HepG2 (cell line): ENCODE data around the gene ST3GAL5. TPM values are rescaled to one million over a fixed set of nuclear protein-coding genes. Genes with fewer than 3 reads are reported as not detected.

Experiments
- ATAC-seq: fragments of 200-7000 bp; cut with Tn5 transposase; 3 replicates; pipeline ENCODE4 v1.9.1; 2020; ENCODE audit warnings: mild to moderate bottlenecking, moderate library complexity
- BruUV-seq: library from RNA; stranded (reverse); fragments of 400-500 nt; replicated peaks from 2 replicates; lab custom pipeline; 2021; lab: Mats Ljungman, UMichigan
- CTCF ChIA-PET: fragments of 300-600 bp; formaldehyde crosslinking; extraction: SDS; loops from one replicate; lab custom pipeline; 2021; ENCODE audit warnings: low total read pairs, inconsistent platforms, low intra/inter-chr PET ratio; lab: Yijun Ruan, JAX
- POLR2A ChIA-PET: fragments of 350-600 bp; sonication (Branson Sonifier 250); formaldehyde crosslinking; loops from one replicate; lab custom pipeline; 2020; ENCODE audit warnings: antibody characterized with exemption, inconsistent platforms; lab: Yijun Ruan, JAX
- DNase-seq: peaks from one replicate; pipeline ENCODE4 v3.0.0-alpha.2; 2015; ENCODE audit warnings: low spot score
- FAIRE-seq: peaks from 3 replicates; lab custom pipeline; 2011; peaks lifted over from hg19 to GRCh38; lab: Jason Lieb, UNC
- H2AFZ ChIP-seq: one replicate; pipeline ENCODE4 v1.6.1; 2011; ENCODE audit warnings: low read length, inconsistent platforms
- H3K27ac ChIP-seq: fragments of 300-600 bp; 3 replicates; pipeline ENCODE4 v1.8.0; 2011; ENCODE audit warnings: mixed run types, mild to moderate bottlenecking, mixed read lengths, low read length, inconsistent platforms; ENCODE audit not compliant: insufficient read depth; ENCODE audit errors: extremely low read length
- H3K27me3 ChIP-seq, 2 experiments: fragments of 200-600 bp in 1 of 2; 2 replicates in 1 of 2; 3 replicates in 1 of 2; pipeline versions ENCODE4 v1.6.0 to v1.8.0; 2011; ENCODE audit warnings: low read length in 2 of 2, mild to moderate bottlenecking in 2 of 2, moderate library complexity in 2 of 2, inconsistent platforms in 1 of 2; ENCODE audit not compliant: insufficient read depth in 2 of 2, control insufficient read depth in 1 of 2
- H3K36me3 ChIP-seq, 2 experiments: fragments of 200-600 bp in 1 of 2; replicated peaks in 1 of 2; 2 replicates in 1 of 2; 3 replicates in 1 of 2; pipeline versions ENCODE4 v1.5.1 to v1.8.0; 2011; ENCODE audit warnings: low read length in 2 of 2, inconsistent platforms in 1 of 2; ENCODE audit not compliant: insufficient read depth in 2 of 2, control insufficient read depth in 1 of 2
- H3K4me1 ChIP-seq: 2 replicates; pipeline ENCODE4 v1.5.1; 2012; ENCODE audit warnings: low read length, inconsistent platforms; ENCODE audit not compliant: insufficient read depth
- H3K4me2 ChIP-seq: 2 replicates; pipeline ENCODE4 v1.6.0; 2011; ENCODE audit warnings: low read depth, low read length, inconsistent platforms
- H3K4me3 ChIP-seq, 3 experiments: fragments of 200-600 bp in 1 of 3; sonication (generic), shearing (Covaris generic) in 1 of 3; replicated peaks in 1 of 3; 2 replicates each; pipeline ENCODE4 v1.5.1; 2011 to 2016; ENCODE audit warnings: low read length in 3 of 3, inconsistent platforms in 2 of 3, low read depth in 2 of 3, mild to moderate bottlenecking in 2 of 3, control low read depth in 1 of 3, mixed read lengths in 1 of 3; ENCODE audit not compliant: insufficient read depth in 1 of 3
- H3K79me2 ChIP-seq: one replicate; pipeline ENCODE4 v1.6.1; 2011; ENCODE audit warnings: low read length, inconsistent platforms; ENCODE audit not compliant: insufficient read depth
- H3K9ac ChIP-seq: 2 replicates; pipeline ENCODE4 v1.6.0; 2011; ENCODE audit warnings: mild to moderate bottlenecking, low read depth, low read length, inconsistent platforms; ENCODE audit not compliant: insufficient read depth
- H3K9me3 ChIP-seq: 2 replicates; pipeline ENCODE4 v1.5.1; 2012; ENCODE audit warnings: mild to moderate bottlenecking, low read length
- H4K20me1 ChIP-seq: 2 replicates; pipeline ENCODE4 v1.6.0; 2011; ENCODE audit warnings: inconsistent platforms, mild to moderate bottlenecking, low read length, moderate library complexity; ENCODE audit not compliant: insufficient read depth
- CBX2 ChIP-seq, 2 experiments: fragments of 200-600 bp in 1 of 2; sonication (generic); formaldehyde crosslinking in 1 of 2; IDR thresholded peaks; 2 replicates each; pipeline versions ENCODE4 v1.7.0 to v1.8.1; 2018 to 2022; ENCODE audit warnings: low read depth in 2 of 2, low read length in 1 of 2, mild to moderate bottlenecking in 1 of 2, missing genetic modification reagents in 1 of 2
- FOSL1 ChIP-seq: sonication (generic); formaldehyde crosslinking; IDR thresholded peaks from 2 replicates; pipeline ENCODE4 v1.9.0; 2021; ENCODE audit warnings: missing genetic modification reagents, borderline replicate concordance
- GPN1 ChIP-seq: sonication (generic); formaldehyde crosslinking; IDR thresholded peaks from 2 replicates; pipeline ENCODE4 v1.5.1; 2020; ENCODE audit warnings: missing genetic modification reagents, borderline replicate concordance
- HIC2 ChIP-seq: sonication (generic); formaldehyde crosslinking; IDR thresholded peaks from 2 replicates; pipeline ENCODE4 v1.9.0; 2022; ENCODE audit warnings: low read depth, missing genetic modification reagents
- HNRNPH1 ChIP-seq: fragments of 200-400 bp; formaldehyde crosslinking; optimal IDR thresholded peaks from 2 replicates; pipeline ENCODE3; 2017; ENCODE audit warnings: mild to moderate bottlenecking, low read depth, low read length
- MAFG ChIP-seq: sonication (generic); formaldehyde crosslinking; IDR thresholded peaks from 2 replicates; pipeline ENCODE4 v1.5.1; 2020; ENCODE audit warnings: mild to moderate bottlenecking, missing genetic modification reagents
- MLLT10 ChIP-seq: sonication (generic); formaldehyde crosslinking; IDR thresholded peaks from 2 replicates; pipeline ENCODE4 v1.4.0; 2020; ENCODE audit warnings: missing genetic modification reagents
- MLXIP ChIP-seq: sonication (generic); formaldehyde crosslinking; IDR thresholded peaks from 2 replicates; pipeline ENCODE4 v1.9.0; 2021; ENCODE audit warnings: missing genetic modification reagents, borderline replicate concordance
- TBL1XR1 ChIP-seq: fragments of 150-350 bp; IDR thresholded peaks from 2 replicates; pipeline ENCODE4 v1.6.1; 2014; ENCODE audit warnings: borderline replicate concordance, low read length; ENCODE audit not compliant: partially characterized antibody
- ZNF333 ChIP-seq: sonication (generic); formaldehyde crosslinking; IDR thresholded peaks from 2 replicates; pipeline ENCODE4 v1.4.0; 2020; ENCODE audit warnings: mild to moderate bottlenecking, missing genetic modification reagents, borderline replicate concordance
- ZNF343 ChIP-seq: sonication (generic); formaldehyde crosslinking; IDR thresholded peaks from 2 replicates; pipeline ENCODE4 v1.4.0; 2020; ENCODE audit warnings: mild to moderate bottlenecking, missing genetic modification reagents
- ZNF580 ChIP-seq: IDR thresholded peaks from 2 replicates; pipeline ENCODE4 v1.6.1; 2016; ENCODE audit warnings: low read depth, borderline replicate concordance
- WGBS: methylation state at CpG from one replicate; pipeline ENCODE4 v1.1.6; 2017; ENCODE audit warnings: low lambda C conversion rate; 5-methylcytosine and 5-hydroxymethylcytosine counted together
- in situ Hi-C: cut with HindIII; loops from 2 replicates; pipeline ENCODE4 v1.10.0; 2017; ENCODE audit warnings: low pct_unique_long_range_greater_than_20kb; ENCODE audit not compliant: extremely low pct_ligation_motif_present
- intact Hi-C: fragments of 100-400 bp; cut with micrococcal nuclease; formaldehyde crosslinking; loops from one replicate; pipeline ENCODE4 v1.10.0; 2022; ENCODE audit not compliant: unreplicated experiment
- polyA plus RNA-seq, 8 experiments: library from polyadenylated mRNA; depleted of rRNA in 3 of 8; stranded (reverse) in 7 of 8; unstranded in 1 of 8; fragments of >200 nt; fragmentation: Illumina TruSeq in 4 of 8; extraction: Trizol in 4 of 8; gene quantifications; 2 replicates each; pipeline versions ENCODE4 v1.2.1 to v1.2.3, GENCODE V29; 2011 to 2016; ENCODE audit warnings: low read depth in 4 of 8, missing spikeins in 1 of 8, mixed read lengths in 1 of 8; ENCODE audit not compliant: insufficient read depth in 1 of 8
- total RNA-seq, 5 experiments: library from RNA; depleted of rRNA; stranded (reverse); fragments of >200 nt; fragmentation: Illumina TruSeq; extraction: Trizol; gene quantifications; 2 replicates each; pipeline ENCODE4 v1.2.3, GENCODE V29; 2016; ENCODE audit warnings: low read depth in 1 of 5

ST3GAL5 gene
- total and polyA plus RNA-seq, 2 of the 13 experiments (the other 11 are each of a cell fraction or from before 2014, with no cell fraction given) = 1.3 to 2.0 TPM

DNA sequence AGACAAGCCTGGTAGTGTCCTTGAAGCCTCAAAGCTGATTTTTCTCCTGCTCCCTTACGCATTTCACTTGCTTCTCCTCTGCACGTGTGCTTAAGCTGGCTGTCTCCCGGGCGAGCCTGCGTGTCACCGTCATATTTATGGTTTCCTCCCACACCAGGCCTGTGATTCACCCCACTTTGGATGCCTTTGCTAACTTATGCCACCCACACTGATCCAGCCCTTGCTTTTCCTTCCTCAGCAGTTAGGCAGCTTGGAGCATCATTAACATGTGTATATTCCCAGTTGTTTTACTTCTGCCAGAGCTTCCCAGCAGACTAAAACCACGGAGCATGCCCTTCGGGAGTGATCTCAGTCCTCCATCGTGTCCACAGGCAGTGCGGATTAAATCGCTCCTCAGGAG lies 2.2 kb downstream of the ST3GAL5 start:
- no peak overlapping the region for H2AFZ ChIP-seq
- in situ Hi-C loops (no loop called here), intact Hi-C loops (no loop called here)
- BruUV-seq = no TSS peak
- 62% methylated on average over 11 of the region's 11 CpGs for WGBS
- no peak for FAIRE-seq
- no peaks in the 10 kb centered on the region for H3K79me2 ChIP-seq
- POLR2A ChIA-PET = no interaction called here
- ATAC-seq = no peak
- H3K36me3 ChIP-seq = no peaks in the 10 kb centered on the region
- H3K4me2 ChIP-seq = no peak overlapping the region
- H3K9ac ChIP-seq = no peak overlapping the region
- no peaks in the 10 kb centered on the region for H3K9me3 ChIP-seq
- H3K27me3 ChIP-seq = peaks cover 4 to 31% of the 10 kb centered on the region in 2 experiments
- H4K20me1 ChIP-seq = no peaks in the 10 kb centered on the region
- peaks cover 25% of the 10 kb centered on the region for H3K4me1 ChIP-seq
- no peak for DNase-seq
- H3K27ac ChIP-seq = no peak overlapping the region
- CTCF ChIA-PET = no interaction called here
- H3K4me3 ChIP-seq = no peak overlapping the region
- no peak for TF ChIP-seq MLLT10 (CRISPR knock-in tag)
- no peak for TF ChIP-seq FOSL1
- no peak for TF ChIP-seq HIC2 (CRISPR knock-in tag)
- TF ChIP-seq CBX2 (IDR thresholded peaks at IDR 0.05; ENCODE audit: low read depth, low read length) = no peak
- TF ChIP-seq CBX2 (CRISPR knock-in tag; IDR thresholded peaks at IDR 0.05; ENCODE audit: low read depth) = no peak
- no peak for TF ChIP-seq MLXIP (CRISPR knock-in tag)
- TF ChIP-seq HNRNPH1 = no peak
- TF ChIP-seq ZNF343 (CRISPR knock-in tag) = no peak
- no peak for TF ChIP-seq GPN1 (CRISPR knock-in tag)
- no peak for TF ChIP-seq TBL1XR1
- no peak for TF ChIP-seq ZNF580
- no peak for TF ChIP-seq ZNF333 (CRISPR knock-in tag)
- no peak for TF ChIP-seq MAFG (CRISPR knock-in tag)
